ENCODE measurements around the gene ST6GALNAC1.
"Not testable (repeated sequence)": the region's sequence is repeated elsewhere in the genome, so short reads cannot be mapped to it uniquely, and the experiment has no call there.

ST6GALNAC1 gene

GRCh38 chr17:76611080-76611749 is 32.3 kb downstream of the ST6GALNAC1 start:
- DNase-seq: not testable (repeated sequence)

- not testable (repeated sequence) for DNase-seq
Measured at GRCh38 chr17:76606685-76607084, 36.9 kb downstream of the ST6GALNAC1 start.

GRCh38 chr17:76601065-76601464 is 42.5 kb downstream of the ST6GALNAC1 start:
- no peak for DNase-seq

GRCh38 chr17:76599694-76600460 is 43.7 kb downstream of the ST6GALNAC1 start:
- no peak for DNase-seq

GRCh38 chr17:76598004-76598439 is 45.5 kb downstream of the ST6GALNAC1 start:
- no peak for DNase-seq

GRCh38 chr17:76597156-76598003 is 46.2 kb downstream of the ST6GALNAC1 start:
- no peak for DNase-seq

GRCh38 chr17:76594690-76595089 is 48.9 kb downstream of the ST6GALNAC1 start:
- no peak for DNase-seq

- no peak for DNase-seq
Measured at GRCh38 chr17:76593959-76594358, 49.6 kb downstream of the ST6GALNAC1 start.

GRCh38 chr17:76593384-76593826 is 50.2 kb downstream of the ST6GALNAC1 start:
- DNase-seq: no peak

GRCh38 chr17:76588182-76588581 is 55.4 kb downstream of the ST6GALNAC1 start:
- DNase-seq: no peak

GRCh38 chr17:76586741-76587487 is 56.6 kb downstream of the ST6GALNAC1 start:
- DNase-seq: no peak

GRCh38 chr17:76585649-76586593 is 57.6 kb downstream of the ST6GALNAC1 start, which contains the start of gene ST6GALNAC2:
Gene ST6GALNAC2, minus strand, starts transcription at chr17:76585860. Its CDS starts 52 bp downstream, at chr17:76585808.
- DNase-seq: peak; percentile 24

GRCh38 chr17:76585033-76585648 is 58.4 kb downstream of the ST6GALNAC1 start:
- DNase-seq: no peak

GRCh38 chr17:76584427-76585032 is 59.0 kb downstream of the ST6GALNAC1 start:
- DNase-seq: no peak

GRCh38 chr17:76582660-76583059 is 60.9 kb downstream of the ST6GALNAC1 start:
- no peak for DNase-seq

GRCh38 chr17:76581515-76581914 is 62.0 kb downstream of the ST6GALNAC1 start:
- DNase-seq: no peak

- DNase-seq: no peak
Measured at GRCh38 chr17:76579281-76579680, 64.3 kb downstream of the ST6GALNAC1 start.

GRCh38 chr17:76578376-76578775 is 65.2 kb downstream of the ST6GALNAC1 start:
- DNase-seq: no peak

- no peak for DNase-seq
Measured at GRCh38 chr17:76577876-76578275, 65.7 kb downstream of the ST6GALNAC1 start.

GRCh38 chr17:76576189-76576588 is 67.4 kb downstream of the ST6GALNAC1 start:
- DNase-seq: no peak
